CD4-positive, alpha-beta T cell treated with Interleukin-6 at 100 ng/mL for 8 hours (primary cell): Measurements from ENCODE around the gene RRAS.
"Not testable (repeated sequence)": the region's sequence is repeated elsewhere in the genome, so short reads cannot be mapped to it uniquely, and the experiment has no call there.

Source experiments
- DNase-seq: peaks from one replicate; pipeline ENCODE4 v3.0.0-alpha.2; 2020; ENCODE audit warnings: mixed read lengths, low spot score

The RRAS gene

GRCh38 chr19:49631014-49631588 is 8.8 kb downstream of the RRAS start:
- no peak for DNase-seq

GRCh38 chr19:49629659-49630058 is 10.3 kb downstream of the RRAS start:
- DNase-seq, result no peak

GRCh38 chr19:49626226-49626625 is 13.7 kb downstream of the RRAS start:
- no peak for DNase-seq

- no peak for DNase-seq
Measured at GRCh38 chr19:49624967-49625910, 14.7 kb downstream of the RRAS start.

- DNase-seq, result not testable (repeated sequence)
Measured at GRCh38 chr19:49617860-49618259, 22.1 kb downstream of the RRAS start.

- no peak for DNase-seq
Measured at GRCh38 chr19:49616945-49617344, 23.0 kb downstream of the RRAS start.

GRCh38 chr19:49616532-49616931 is 23.4 kb downstream of the RRAS start:
- DNase-seq, result no peak

GRCh38 chr19:49615861-49616260 is 24.1 kb downstream of the RRAS start:
- no peak for DNase-seq

- no peak for DNase-seq
Measured at GRCh38 chr19:49614096-49614833, 25.7 kb downstream of the RRAS start.

GRCh38 chr19:49613374-49613773 is 26.6 kb downstream of the RRAS start:
- no peak for DNase-seq

- no peak for DNase-seq
Measured at GRCh38 chr19:49609499-49610092, 30.3 kb downstream of the RRAS start.

GRCh38 chr19:49605605-49606004 is 34.3 kb downstream of the RRAS start:
- no peak for DNase-seq

GRCh38 chr19:49602806-49603205 is 37.1 kb downstream of the RRAS start:
- DNase-seq, result no peak

GRCh38 chr19:49601482-49602038 is 38.4 kb downstream of the RRAS start:
- DNase-seq, result no peak

GRCh38 chr19:49599378-49600295 is 40.3 kb downstream of the RRAS start:
- no peak for DNase-seq

GRCh38 chr19:49597703-49597974 is 42.3 kb downstream of the RRAS start:
- no peak for DNase-seq

- DNase-seq, result no peak
Measured at GRCh38 chr19:49596954-49597702, 42.8 kb downstream of the RRAS start.

GRCh38 chr19:49596407-49596806 is 43.5 kb downstream of the RRAS start:
- DNase-seq, result no peak

- no peak for DNase-seq
Measured at GRCh38 chr19:49595819-49596404, 44.0 kb downstream of the RRAS start.
